ENCODE measurements around the gene SAFB. TPM values are rescaled to one million over a fixed set of nuclear protein-coding genes. Genes with fewer than 3 reads are reported as not detected.

The SAFB gene
- total RNA-seq, 1 experiment from 2014 or later, result 83.0 TPM

DNA sequence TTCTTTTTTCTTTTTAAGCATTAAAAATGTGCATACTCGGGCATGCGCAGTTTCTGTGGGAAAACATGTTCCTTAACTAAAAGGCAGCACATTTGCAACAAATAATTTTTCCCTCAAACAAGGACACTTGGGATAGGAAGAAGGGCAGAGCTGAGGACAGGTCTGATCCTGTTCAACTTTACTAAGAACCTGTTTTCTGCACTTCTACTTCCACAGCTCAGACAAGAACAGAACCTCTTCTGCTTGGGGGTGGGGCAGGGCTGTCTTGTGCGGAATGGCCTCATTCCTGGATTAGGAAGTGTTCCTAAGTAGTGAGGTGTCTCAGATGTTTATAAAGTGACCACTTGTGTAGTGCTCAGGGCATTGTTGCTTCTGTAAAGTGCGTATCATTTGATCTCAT, 18.3 kb downstream of the SAFB start:
- no TSS peak for BruUV-seq (replicated peaks)
- no peaks in the 10 kb centered on the region for H3K4me1 ChIP-seq (ENCODE audit: control insufficient read depth, insufficient read depth, low read length)
- ATAC-seq (no peak), DNase-seq (ENCODE audit: low read depth, low spot score) (no peak)
- H3K27me3 ChIP-seq (ENCODE audit: control insufficient read depth, insufficient read depth, low read length), result no peaks in the 10 kb centered on the region
- CTCF ChIA-PET, result no interaction called here
- no peak overlapping the region for H3K27ac ChIP-seq (ENCODE audit: low read length)
- POLR2A ChIA-PET, result no interaction called here
- TF ChIP-seq, protein P1, sequence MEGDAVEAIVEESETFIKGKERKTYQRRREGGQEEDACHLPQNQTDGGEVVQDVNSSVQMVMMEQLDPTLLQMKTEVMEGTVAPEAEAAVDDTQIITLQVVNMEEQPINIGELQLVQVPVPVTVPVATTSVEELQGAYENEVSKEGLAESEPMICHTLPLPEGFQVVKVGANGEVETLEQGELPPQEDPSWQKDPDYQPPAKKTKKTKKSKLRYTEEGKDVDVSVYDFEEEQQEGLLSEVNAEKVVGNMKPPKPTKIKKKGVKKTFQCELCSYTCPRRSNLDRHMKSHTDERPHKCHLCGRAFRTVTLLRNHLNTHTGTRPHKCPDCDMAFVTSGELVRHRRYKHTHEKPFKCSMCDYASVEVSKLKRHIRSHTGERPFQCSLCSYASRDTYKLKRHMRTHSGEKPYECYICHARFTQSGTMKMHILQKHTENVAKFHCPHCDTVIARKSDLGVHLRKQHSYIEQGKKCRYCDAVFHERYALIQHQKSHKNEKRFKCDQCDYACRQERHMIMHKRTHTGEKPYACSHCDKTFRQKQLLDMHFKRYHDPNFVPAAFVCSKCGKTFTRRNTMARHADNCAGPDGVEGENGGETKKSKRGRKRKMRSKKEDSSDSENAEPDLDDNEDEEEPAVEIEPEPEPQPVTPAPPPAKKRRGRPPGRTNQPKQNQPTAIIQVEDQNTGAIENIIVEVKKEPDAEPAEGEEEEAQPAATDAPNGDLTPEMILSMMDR (IDR thresholded peaks at IDR 0.05), result no peak
- TF ChIP-seq TCF7L2 (IDR thresholded peaks at IDR 0.05; ENCODE audit: low read depth, low read length) (no peak), POLR2AphosphoS5 (IDR thresholded peaks at IDR 0.05; ENCODE audit: low read depth, low read length) (no peak), SIN3A (IDR thresholded peaks at IDR 0.05; ENCODE audit: borderline replicate concordance, insufficient read depth, low read depth, low read length) (no peak)
- TF ChIP-seq, protein P2, sequence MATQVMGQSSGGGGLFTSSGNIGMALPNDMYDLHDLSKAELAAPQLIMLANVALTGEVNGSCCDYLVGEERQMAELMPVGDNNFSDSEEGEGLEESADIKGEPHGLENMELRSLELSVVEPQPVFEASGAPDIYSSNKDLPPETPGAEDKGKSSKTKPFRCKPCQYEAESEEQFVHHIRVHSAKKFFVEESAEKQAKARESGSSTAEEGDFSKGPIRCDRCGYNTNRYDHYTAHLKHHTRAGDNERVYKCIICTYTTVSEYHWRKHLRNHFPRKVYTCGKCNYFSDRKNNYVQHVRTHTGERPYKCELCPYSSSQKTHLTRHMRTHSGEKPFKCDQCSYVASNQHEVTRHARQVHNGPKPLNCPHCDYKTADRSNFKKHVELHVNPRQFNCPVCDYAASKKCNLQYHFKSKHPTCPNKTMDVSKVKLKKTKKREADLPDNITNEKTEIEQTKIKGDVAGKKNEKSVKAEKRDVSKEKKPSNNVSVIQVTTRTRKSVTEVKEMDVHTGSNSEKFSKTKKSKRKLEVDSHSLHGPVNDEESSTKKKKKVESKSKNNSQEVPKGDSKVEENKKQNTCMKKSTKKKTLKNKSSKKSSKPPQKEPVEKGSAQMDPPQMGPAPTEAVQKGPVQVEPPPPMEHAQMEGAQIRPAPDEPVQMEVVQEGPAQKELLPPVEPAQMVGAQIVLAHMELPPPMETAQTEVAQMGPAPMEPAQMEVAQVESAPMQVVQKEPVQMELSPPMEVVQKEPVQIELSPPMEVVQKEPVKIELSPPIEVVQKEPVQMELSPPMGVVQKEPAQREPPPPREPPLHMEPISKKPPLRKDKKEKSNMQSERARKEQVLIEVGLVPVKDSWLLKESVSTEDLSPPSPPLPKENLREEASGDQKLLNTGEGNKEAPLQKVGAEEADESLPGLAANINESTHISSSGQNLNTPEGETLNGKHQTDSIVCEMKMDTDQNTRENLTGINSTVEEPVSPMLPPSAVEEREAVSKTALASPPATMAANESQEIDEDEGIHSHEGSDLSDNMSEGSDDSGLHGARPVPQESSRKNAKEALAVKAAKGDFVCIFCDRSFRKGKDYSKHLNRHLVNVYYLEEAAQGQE (IDR thresholded peaks at IDR 0.05; ENCODE audit: insufficient read depth in 1 of 2, low read depth in 2 of 2, low read length in 1 of 2), result no peak
- in situ Hi-C loops (cut with HindIII; ENCODE audit: low pct_unique_long_range_greater_than_20kb, low sequenced_read_pairs), result no loop called here
- no peak overlapping the region for H3K4me3 ChIP-seq (ENCODE audit: low read depth in 2 of 2, low read length in 2 of 2)
- peaks cover 15% of the 10 kb centered on the region for H3K36me3 ChIP-seq (ENCODE audit: control insufficient read depth, insufficient read depth, low read length)
- H3K9me3 ChIP-seq (ENCODE audit: control insufficient read depth, insufficient read depth, low read depth, low read length), result no peaks in the 10 kb centered on the region
- intact Hi-C loops (cut with micrococcal nuclease; ENCODE audit: unreplicated experiment), result no loop called here

DNA sequence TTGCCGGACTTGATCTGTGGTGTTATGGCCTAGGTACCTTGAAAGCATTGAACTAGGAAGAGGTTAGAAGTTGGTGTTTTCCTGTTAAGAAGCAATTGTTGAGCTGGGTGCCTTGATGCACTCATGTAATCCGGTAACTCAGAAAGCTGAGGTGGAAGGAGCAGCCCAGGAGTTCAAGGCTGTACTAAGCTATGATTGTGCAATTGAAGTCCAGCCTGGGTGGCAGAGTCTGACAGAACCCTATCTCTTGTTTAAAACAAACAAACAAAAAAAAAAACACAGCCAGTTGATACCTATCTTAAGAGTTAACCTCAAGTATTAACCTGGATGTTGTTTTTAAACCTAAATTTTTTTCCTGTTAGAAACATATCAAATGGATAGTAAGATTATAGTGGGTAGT, 19.3 kb downstream of the SAFB start:
- no peaks in the 10 kb centered on the region for H3K9me3 ChIP-seq (ENCODE audit: control insufficient read depth, insufficient read depth, low read depth, low read length)
- ChIA-PET CTCF (interaction anchor here (0.7 kb wide), 1 partner anchor 152 kb away, joined by 3 read pairs; no protein-coding TSS in a partner anchor), POLR2A (no interaction called here)
- in situ Hi-C loops (cut with HindIII; ENCODE audit: low pct_unique_long_range_greater_than_20kb, low sequenced_read_pairs), result no loop called here
- intact Hi-C loops (cut with micrococcal nuclease; ENCODE audit: unreplicated experiment), result no loop called here
- no peak overlapping the region for H3K4me3 ChIP-seq (ENCODE audit: low read depth in 2 of 2, low read length in 2 of 2)
- H3K36me3 ChIP-seq (ENCODE audit: control insufficient read depth, insufficient read depth, low read length), result peaks cover 21% of the 10 kb centered on the region
- no peak for ATAC-seq
- BruUV-seq (replicated peaks), result no TSS peak
- H3K27me3 ChIP-seq (ENCODE audit: control insufficient read depth, insufficient read depth, low read length), result no peaks in the 10 kb centered on the region
- no peaks in the 10 kb centered on the region for H3K4me1 ChIP-seq (ENCODE audit: control insufficient read depth, insufficient read depth, low read length)
- DNase-seq (ENCODE audit: low read depth, low spot score), result no peak
- H3K27ac ChIP-seq (ENCODE audit: low read length), result no peak overlapping the region
- TF ChIP-seq, protein P2 (IDR thresholded peaks at IDR 0.05; ENCODE audit: insufficient read depth in 1 of 2, low read depth in 2 of 2, low read length in 1 of 2), result no peak
- TF ChIP-seq TCF7L2 (IDR thresholded peaks at IDR 0.05; ENCODE audit: low read depth, low read length), result no peak
- TF ChIP-seq, protein P1 (IDR thresholded peaks at IDR 0.05), result no peak

Measured in Panc1 (cell line).